ENCODE data around the gene CAPN15. TPM values are rescaled to one million over a fixed set of nuclear protein-coding genes. Genes with fewer than 3 reads are reported as not detected.
A peak's percentile ranks its signal among the peaks of the same experiment; 100 is the strongest.

The CAPN15 gene
- total and polyA plus RNA-seq, 11 donors = 12.0 to 35.5 (median 20.3) TPM

- Histone ChIP-seq H3K36me3 (peaks cover 0 to 15% (median 0%) of the 10 kb centered on the region in 9 donors), H3K4me1 (peaks cover 5 to 52% (median 28%) of the 10 kb centered on the region in 12 donors), H3K27me3 (no peaks in the 10 kb centered on the region), H3K27ac (no peak overlapping the region), H3K4me3 (peak overlapping the region in 1 of 12 donors; percentile 90), H3K9me3 (no peaks in the 10 kb centered on the region)
- ATAC-seq (no peak), DNase-seq (peak in 1 of 5 donors; percentile 19)
- intact Hi-C loops (cut with DNase I) = loop anchor here in 4 of 10 donors (2.0 to 5.0 kb wide), 3 partner anchors 35 to 63 kb away; partner anchors contain the start of gene METTL26 (in 1 of the 4)
- WGBS, 4 donors = 87 to 91% (median 89%) methylated on average over 11 to 15 of the region's 15 CpGs
- TF ChIP-seq CTCF (IDR thresholded peaks at IDR 0.05) (no peak), POLR2A (IDR thresholded peaks at IDR 0.05) (no peak)
These were observed 64.5 kb downstream of the CAPN15 start for GRCh38 chr16:591892-592517.

GRCh38 chr16:592518-593306, 65.2 kb downstream of the CAPN15 start:
- WGBS, 4 donors = 65 to 78% (median 73%) methylated on average over 13 to 24 of the region's 24 CpGs
- intact Hi-C loops (cut with DNase I) = loop anchor here in 2 of 10 donors (5.0 kb wide), 1 partner anchor 35 kb away; no protein-coding TSS in a partner anchor
- TF ChIP-seq CTCF (IDR thresholded peaks at IDR 0.05) (no peak), POLR2A (IDR thresholded peaks at IDR 0.05) (no peak)
- Histone ChIP-seq H3K4me3 (no peak overlapping the region), H3K9me3 (no peaks in the 10 kb centered on the region), H3K27me3 (no peaks in the 10 kb centered on the region), H3K27ac (peak overlapping the region in 2 of 12 donors; percentile 28 to 32), H3K4me1 (peaks cover 5 to 45% (median 22%) of the 10 kb centered on the region in 12 donors), H3K36me3 (peaks cover 0 to 15% (median 0%) of the 10 kb centered on the region in 9 donors)
- DNase-seq (peak in 2 of 5 donors; percentile 19 to 30), ATAC-seq (no peak)

- TF ChIP-seq POLR2A (IDR thresholded peaks at IDR 0.05) (no peak), CTCF (IDR thresholded peaks at IDR 0.05) (no peak)
- Histone ChIP-seq H3K4me1 (peaks cover 0 to 38% (median 15%) of the 10 kb centered on the region in 12 donors), H3K27me3 (no peaks in the 10 kb centered on the region), H3K36me3 (peaks cover 0 to 15% (median 0%) of the 10 kb centered on the region in 9 donors), H3K27ac (no peak overlapping the region), H3K4me3 (no peak overlapping the region), H3K9me3 (no peaks in the 10 kb centered on the region)
- 86 to 93% (median 89%) methylated on average over 9 of the region's 9 CpGs for WGBS, 4 donors
- DNase-seq (no peak), ATAC-seq (no peak)
- intact Hi-C loops (cut with DNase I) = loop anchor here in 2 of 10 donors (5.0 kb wide), 1 partner anchor 34 kb away; no protein-coding TSS in a partner anchor
These were observed 65.9 kb downstream of the CAPN15 start for GRCh38 chr16:593406-593805.

- H3K4me3 ChIP-seq = no peak overlapping the region
- no peaks in the 10 kb centered on the region for H3K9me3 ChIP-seq
- DNase-seq (peak in 1 of 5 donors; percentile 9), ATAC-seq (no peak)
- TF ChIP-seq POLR2A (IDR thresholded peaks at IDR 0.05) = no peak
- no peak for TF ChIP-seq CTCF (IDR thresholded peaks at IDR 0.05)
- WGBS, 4 donors = 83 to 89% (median 87%) methylated on average over 15 to 16 of the region's 16 CpGs
- intact Hi-C loops (cut with DNase I) = loop anchor here in 2 of 10 donors (5.0 kb wide), 1 partner anchor 33 kb away; no protein-coding TSS in a partner anchor
- no peaks in the 10 kb centered on the region for H3K27me3 ChIP-seq
- no peak overlapping the region for H3K27ac ChIP-seq
- H3K36me3 ChIP-seq = peaks cover 0 to 15% (median 1%) of the 10 kb centered on the region in 9 donors
- H3K4me1 ChIP-seq = peaks cover 0 to 36% (median 12%) of the 10 kb centered on the region in 12 donors
These were observed 66.3 kb downstream of the CAPN15 start for GRCh38 chr16:593807-594206.

Data from heart left ventricle (tissue), 16 donors.